Measurements from ENCODE around the gene ISCA2. TPM values are rescaled to one million over a fixed set of nuclear protein-coding genes. Genes with fewer than 3 reads are reported as not detected.

ISCA2 gene
- total RNA-seq, 1 experiment from 2014 or later: 37.5 TPM

GRCh38 chr14:74490486-74490885 lies 3.1 kb upstream of the ISCA2 start:
- Histone ChIP-seq H4K20me1 (ENCODE audit: control insufficient read depth, insufficient read depth, insufficient read length) (no peaks in the 10 kb centered on the region), H3K56ac (ENCODE audit: insufficient read length, low read depth, low read length) (no peak overlapping the region), H3K27ac (ENCODE audit: insufficient read length, low read depth, low read length) (no peak overlapping the region), H3K4ac (ENCODE audit: low read depth, low read length) (no peak overlapping the region), H3K4me2 (ENCODE audit: insufficient read depth, insufficient read length, low read length) (no peak overlapping the region), H3K23ac (ENCODE audit: insufficient read length, low read depth, low read length) (no peak overlapping the region), H3K79me1 (ENCODE audit: insufficient read depth, low read depth, low read length, poor library complexity, severe bottlenecking) (no peaks in the 10 kb centered on the region), H3K4me1 (ENCODE audit: insufficient read depth, low read length) (peaks cover 2% of the 10 kb centered on the region; the same call in 1 of the 2 replicates), H3K27me3 (ENCODE audit: insufficient read depth, low read length) (no peaks in the 10 kb centered on the region), H4K91ac (ENCODE audit: insufficient read length, low read depth, low read length) (no peak overlapping the region), H2BK5ac (ENCODE audit: insufficient read length, low read length) (no peak overlapping the region), H3K79me2 (ENCODE audit: insufficient read depth, low read length) (peaks cover 2% of the 10 kb centered on the region; the same call in 1 of the 2 replicates), H2AK5ac (ENCODE audit: insufficient read length, low read length) (no peak overlapping the region), H3K9me3 (ENCODE audit: control insufficient read depth, low read depth, low read length) (no peaks in the 10 kb centered on the region), H3K9ac (ENCODE audit: extremely low read depth, insufficient read length, low read length) (no peak overlapping the region), H3T11ph (ENCODE audit: low read length) (no peak overlapping the region), H3K23me2 (ENCODE audit: insufficient read length, low read depth, low read length, poor library complexity, severe bottlenecking) (peaks cover 17% of the 10 kb centered on the region), H2BK12ac (ENCODE audit: insufficient read length, low read depth, low read length) (no peak overlapping the region), H2BK20ac (ENCODE audit: low read depth, low read length, poor library complexity, severe bottlenecking) (no peak overlapping the region), H2BK120ac (ENCODE audit: low read depth, low read length, poor library complexity, severe bottlenecking) (no peak overlapping the region), H3K18ac (ENCODE audit: insufficient read length, low read depth, low read length) (no peak overlapping the region), H3K14ac (ENCODE audit: insufficient read depth, low read length) (no peak overlapping the region), H4K5ac (ENCODE audit: insufficient read length, low read depth, low read length) (no peak overlapping the region), H2AFZ (ENCODE audit: low read length) (no peak overlapping the region), H4K8ac (replicated peaks; ENCODE audit: insufficient read length, low read depth, low read length) (no peak overlapping the region), H2BK15ac (ENCODE audit: low read depth, low read length) (no peak overlapping the region)
- no peak for DNase-seq
- no peak overlapping the region for H3K27ac Mint-ChIP-seq
- H3K36me3 Mint-ChIP-seq (ENCODE audit: insufficient read depth in 1 of 3, low read depth in 3 of 3): peaks cover 6 to 11% (median 10%) of the 10 kb centered on the region in 3 experiments; a peak in 6 of 7 replicates
- H3K9me3 Mint-ChIP-seq: no peaks in the 10 kb centered on the region
- TF ChIP-seq CTCF (conservative IDR thresholded peaks at IDR 0.05): no peak
- no peak overlapping the region for H3K4me3 Mint-ChIP-seq
- no peaks in the 10 kb centered on the region for H3K27me3 Mint-ChIP-seq (ENCODE audit: low read depth)
- no CpG with 5 or more reads among the region's 1 CpG for WGBS (ENCODE audit: extremely low coverage, insufficient read length, low lambda C conversion rate)
- peaks cover 26 to 30% of the 10 kb centered on the region in 2 experiments for H3K4me1 Mint-ChIP-seq
